Activated CD4-positive, alpha-beta memory T cell treated with anti-CD3 and anti-CD28 coated beads, Interleukin-2, amount 10 ng/mL, durations not matched to agents 7 days and 5 days (primary cell): ENCODE data around the gene SH2D2A. TPM values are rescaled to one million over a fixed set of nuclear protein-coding genes. Genes with fewer than 3 reads are reported as not detected.
A peak's percentile ranks its signal among the peaks of the same experiment; 100 is the strongest.

ENCODE experiments used
- CTCF ChIA-PET: fragments of 350-600 bp; sonication (Branson Sonifier 250); formaldehyde crosslinking; loops from one replicate; lab custom pipeline; 2021; ENCODE audit warnings: antibody characterized with exemption, inconsistent platforms; lab: Charles Lee
- POLR2A ChIA-PET: fragments of 350-600 bp; sonication (Branson Sonifier 250); formaldehyde crosslinking; loops from one replicate; lab custom pipeline; 2021; ENCODE audit warnings: antibody characterized with exemption; lab: Charles Lee
- DNase-seq: peaks from one replicate; pipeline ENCODE4 v3.0.0-alpha.2; 2020
- H3K27ac Mint-ChIP-seq: one replicate; pipeline ENCODE4 v1.8.0; 2021; ENCODE audit warnings: mild to moderate bottlenecking, mixed read lengths
- H3K27me3 Mint-ChIP-seq: one replicate; pipeline ENCODE4 v1.8.0; 2021; ENCODE audit warnings: mixed read lengths
- H3K36me3 Mint-ChIP-seq: one replicate; pipeline ENCODE4 v1.8.0; 2021; ENCODE audit warnings: low read depth, mixed read lengths
- H3K4me1 Mint-ChIP-seq: one replicate; pipeline ENCODE4 v1.8.0; 2021; ENCODE audit warnings: mixed read lengths
- H3K4me3 Mint-ChIP-seq: one replicate; pipeline ENCODE4 v1.8.0; 2021; ENCODE audit warnings: mild to moderate bottlenecking, mixed read lengths
- H3K9me3 Mint-ChIP-seq: one replicate; pipeline ENCODE4 v1.8.0; 2021; ENCODE audit warnings: mixed read lengths
- total RNA-seq, 2 experiments: library from RNA; stranded (reverse); gene quantifications; one replicate each; pipeline ENCODE4 v1.2.3, GENCODE V29; 2021

SH2D2A gene
- total RNA-seq, 2 experiments from 2014 or later = 192 to 193 TPM

DNA sequence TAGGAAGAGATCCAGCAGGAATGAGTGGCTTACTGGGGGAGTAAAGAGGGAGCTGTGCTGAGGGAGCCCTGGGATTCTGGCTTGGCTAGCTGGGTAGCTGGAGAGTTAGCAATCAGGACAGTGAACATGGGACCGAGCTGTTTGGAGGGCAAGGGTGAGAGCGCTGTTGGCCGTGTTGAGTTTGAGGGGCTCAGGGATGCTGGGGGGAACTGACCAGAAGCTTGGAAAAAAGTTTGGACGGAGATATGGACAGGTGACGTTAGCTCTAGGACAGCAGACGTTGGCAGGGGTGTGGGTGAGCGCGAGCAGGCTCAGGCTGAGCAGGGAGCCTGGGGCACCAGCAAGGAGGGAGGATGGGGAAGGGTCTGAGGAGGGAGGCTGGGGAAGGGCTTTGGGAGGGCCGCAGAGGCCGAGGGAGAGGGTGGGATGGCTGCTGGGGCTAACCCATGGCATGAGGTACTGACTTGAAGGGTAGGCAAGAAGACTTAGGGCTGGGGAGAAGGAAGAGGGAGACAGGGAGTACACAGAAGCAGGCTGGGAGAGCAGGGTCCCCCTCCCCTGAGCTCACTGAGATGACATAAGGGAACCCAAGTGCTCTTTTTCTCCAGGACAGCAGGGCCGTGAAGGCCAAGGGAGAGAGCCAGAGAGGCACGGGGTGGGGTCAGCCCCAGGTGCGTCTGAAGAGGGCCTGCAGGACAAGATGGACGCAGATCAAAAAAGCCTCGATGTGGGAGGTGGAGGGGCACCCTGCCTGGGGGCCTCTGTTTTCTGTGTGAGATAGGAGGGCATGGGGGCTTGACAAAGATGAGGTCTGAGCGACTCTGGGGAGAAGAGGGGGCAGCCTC lies 8.2 kb downstream of the SH2D2A start:
- ChIA-PET POLR2A (interaction anchor here (0.7 to 9.7 kb wide), 25 partner anchors 7 to 329 kb away, joined by 3 to 126 read pairs (median 4); partner anchors contain the start of genes ISG20L2, METTL25B, MRPL24 and NTRK1), CTCF (interaction anchor here (0.6 to 3.1 kb wide), 14 partner anchors 8 to 84 kb away, joined by 3 to 31 read pairs (median 4); partner anchors contain the start of genes HDGF, INSRR, MRPL24 and NTRK1)
- H3K4me1 Mint-ChIP-seq = peaks cover 92% of the 10 kb centered on the region
- no peak for DNase-seq
- H3K27ac Mint-ChIP-seq = peak overlapping the region; percentile 98
- H3K36me3 Mint-ChIP-seq = peaks cover 83% of the 10 kb centered on the region
- H3K4me3 Mint-ChIP-seq = peak overlapping the region; percentile 57
- H3K27me3 Mint-ChIP-seq = no peaks in the 10 kb centered on the region
- H3K9me3 Mint-ChIP-seq = no peaks in the 10 kb centered on the region

DNA sequence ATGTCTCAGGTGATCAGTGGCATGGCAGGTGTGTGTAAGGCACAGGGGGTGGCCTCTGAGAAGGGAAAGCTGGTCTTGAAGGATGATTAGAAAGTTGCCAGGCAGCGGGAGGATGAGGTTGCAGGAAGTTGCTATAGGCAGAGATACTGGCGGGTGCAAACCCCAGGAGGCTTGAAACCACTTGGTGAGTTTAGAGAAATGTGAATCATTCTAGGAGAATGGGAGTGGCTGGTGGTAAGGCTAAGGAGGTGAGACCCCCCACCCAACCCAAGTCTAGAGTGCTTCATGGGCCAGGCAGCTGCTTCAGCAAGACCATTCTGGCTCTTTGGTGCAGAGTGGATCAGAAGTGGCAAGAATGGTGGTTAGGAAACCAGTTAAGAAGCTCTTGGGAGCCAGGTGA lies 9.0 kb downstream of the SH2D2A start:
- Mint-ChIP-seq H3K27ac (peak overlapping the region; percentile 98), H3K27me3 (no peaks in the 10 kb centered on the region), H3K4me1 (peaks cover 91% of the 10 kb centered on the region), H3K36me3 (peaks cover 79% of the 10 kb centered on the region), H3K9me3 (no peaks in the 10 kb centered on the region), H3K4me3 (peak overlapping the region; percentile 57)
- peak; percentile 71 for DNase-seq
- ChIA-PET CTCF (interaction anchor here (0.8 to 3.1 kb wide), 14 partner anchors 9 to 118 kb away, joined by 3 to 31 read pairs (median 5); partner anchors contain the start of genes HDGF, INSRR, MRPL24 and NTRK1), POLR2A (interaction anchor here (0.7 to 9.7 kb wide), 24 partner anchors 8 to 330 kb away, joined by 3 to 126 read pairs (median 4); partner anchors contain the start of genes ISG20L2, METTL25B, MRPL24 and NTRK1)

DNA sequence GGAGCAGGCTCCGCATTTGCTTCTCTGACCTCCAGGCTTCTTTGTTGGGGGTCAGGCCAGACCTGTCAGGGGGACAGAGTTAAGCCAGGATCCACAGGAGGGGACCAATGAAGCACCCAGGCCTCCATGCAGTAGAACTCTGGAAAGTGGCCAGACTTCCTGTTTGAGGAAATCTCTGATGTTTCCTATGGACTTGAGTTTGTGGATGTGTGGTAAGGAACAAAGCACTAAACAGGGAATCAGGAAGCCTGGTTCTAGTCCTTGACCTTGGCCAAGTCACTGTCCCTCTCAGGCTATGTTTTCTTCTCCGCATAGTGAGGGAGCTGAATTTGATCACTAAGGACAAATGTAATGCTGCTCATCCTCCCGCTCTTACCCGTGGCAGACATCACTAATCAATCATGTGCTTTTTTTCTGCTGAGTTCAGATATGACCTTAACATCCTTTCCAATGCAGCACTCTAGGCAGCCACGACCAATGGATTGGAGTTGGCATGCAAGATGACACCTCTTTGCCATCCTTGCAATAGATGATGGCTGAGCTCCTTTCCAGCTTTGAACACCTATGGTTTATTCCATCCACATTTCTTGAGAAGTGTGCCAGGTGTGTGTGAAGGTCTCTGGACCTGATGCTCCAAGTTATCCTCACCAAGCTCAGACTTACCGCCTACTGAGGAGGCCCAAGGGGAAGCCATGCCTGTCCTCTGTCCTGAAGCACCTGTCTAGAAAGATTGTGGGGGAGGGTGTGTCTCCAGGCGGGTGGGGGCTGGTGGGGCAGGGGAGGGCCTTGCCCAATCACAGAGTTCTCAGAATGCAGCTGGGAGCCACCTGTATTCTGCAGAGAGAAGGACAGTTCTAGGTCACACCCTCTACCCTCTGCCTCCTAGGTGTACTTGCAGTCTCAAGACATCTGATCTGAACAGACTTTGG lies 9.9 kb downstream of the SH2D2A start:
- Mint-ChIP-seq H3K9me3 (no peaks in the 10 kb centered on the region), H3K27me3 (no peaks in the 10 kb centered on the region), H3K4me1 (peaks cover 91% of the 10 kb centered on the region), H3K27ac (peak overlapping the region; percentile 98), H3K36me3 (peaks cover 76% of the 10 kb centered on the region), H3K4me3 (no peak overlapping the region)
- ChIA-PET POLR2A (interaction anchor here (1.2 to 9.7 kb wide), 9 partner anchors 9 to 331 kb away, joined by 3 to 126 read pairs (median 5); partner anchors contain the start of genes ISG20L2, METTL25B, NTRK1 and SH2D2A), CTCF (interaction anchor here (1.2 to 3.1 kb wide), 10 partner anchors 9 to 117 kb away, joined by 3 to 31 read pairs (median 4); partner anchors contain the start of genes INSRR, MRPL24, NTRK1 and SH2D2A)
- DNase-seq = no peak

DNA sequence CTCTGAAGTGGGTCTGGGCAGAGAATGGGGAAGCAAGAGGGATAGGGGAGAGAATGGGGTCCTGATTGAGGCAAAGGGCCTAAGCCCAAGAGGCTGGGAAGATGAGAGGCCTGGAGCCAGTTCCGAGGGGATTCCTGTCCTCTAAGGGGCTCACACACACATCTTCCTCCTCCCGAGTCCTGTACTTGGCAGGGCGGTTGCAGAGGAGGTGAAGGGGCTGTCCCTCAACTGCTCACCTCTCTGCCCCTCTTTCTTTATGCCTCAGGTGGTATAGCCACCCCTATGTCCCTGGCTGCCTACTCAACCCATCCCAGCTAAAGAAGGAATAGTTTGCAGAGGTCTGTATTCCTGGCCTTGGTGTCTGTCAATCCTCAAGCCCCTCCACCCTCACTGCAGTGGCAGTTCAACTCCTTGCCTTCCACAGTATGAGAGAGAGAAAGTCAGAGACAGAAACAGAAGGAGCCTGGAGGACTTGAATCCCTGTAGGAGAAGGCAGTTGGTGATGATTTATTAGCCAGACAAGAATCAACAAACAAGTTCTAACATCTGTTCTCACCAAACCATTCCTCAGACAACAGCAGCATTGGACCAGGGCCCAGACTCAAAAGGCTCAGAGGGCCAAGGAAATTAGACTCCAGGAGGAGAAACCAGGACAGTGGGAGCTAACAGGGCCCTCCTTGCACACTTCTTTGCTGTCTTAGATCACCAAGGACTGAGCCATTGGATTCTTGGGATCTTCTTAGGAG lies 10.7 kb downstream of the SH2D2A start:
- POLR2A ChIA-PET = interaction anchor here (1.0 to 9.7 kb wide), 4 partner anchors 10 to 55 kb away, joined by 3 to 126 read pairs (median 28); partner anchors contain the start of genes HDGF, NTRK1 and SH2D2A
- Mint-ChIP-seq H3K4me3 (no peak overlapping the region), H3K4me1 (peaks cover 91% of the 10 kb centered on the region), H3K27ac (peak overlapping the region; percentile 98), H3K9me3 (no peaks in the 10 kb centered on the region), H3K36me3 (peaks cover 74% of the 10 kb centered on the region), H3K27me3 (no peaks in the 10 kb centered on the region)
- CTCF ChIA-PET = interaction anchor here (1.4 to 3.1 kb wide), 5 partner anchors 11 to 85 kb away, joined by 3 to 31 read pairs (median 8); partner anchors contain the start of genes INSRR, NTRK1 and SH2D2A
- DNase-seq = no peak

DNA sequence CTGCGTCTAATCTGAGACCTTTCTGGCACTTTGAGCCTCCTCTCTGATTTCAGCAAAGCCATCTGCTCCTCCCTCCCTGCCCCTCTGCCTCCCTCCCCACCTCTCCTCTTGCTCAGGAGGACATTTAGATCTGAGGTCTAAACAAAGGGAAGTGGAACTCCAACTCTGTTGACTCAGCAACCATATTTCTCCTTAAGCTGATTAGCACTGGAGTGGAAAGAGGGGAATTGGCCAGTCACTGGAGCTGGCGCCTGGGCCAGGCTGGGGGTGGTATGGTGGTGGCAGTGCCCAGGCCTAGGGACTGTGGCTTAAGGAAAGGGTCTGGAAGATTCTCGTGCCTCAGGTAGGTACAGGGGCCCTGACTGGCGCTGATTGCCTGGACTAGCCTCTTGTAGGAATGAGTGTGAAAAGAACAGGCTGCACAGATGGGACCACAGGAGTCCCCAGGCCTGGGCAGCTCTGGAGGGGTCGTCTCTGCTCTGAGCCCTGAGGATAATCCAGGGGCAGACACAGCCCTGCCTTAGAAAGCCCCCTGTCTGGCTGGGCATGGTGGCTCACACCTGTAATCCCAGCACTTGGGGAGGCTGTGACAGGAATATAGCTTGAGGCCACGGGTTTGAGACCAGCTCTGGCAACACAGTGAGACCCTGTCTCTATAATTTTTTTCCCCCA lies 11.9 kb downstream of the SH2D2A start:
- Mint-ChIP-seq H3K4me3 (no peak overlapping the region), H3K4me1 (peaks cover 87% of the 10 kb centered on the region), H3K27me3 (no peaks in the 10 kb centered on the region), H3K36me3 (peaks cover 75% of the 10 kb centered on the region), H3K27ac (peak overlapping the region; percentile 61), H3K9me3 (no peaks in the 10 kb centered on the region)
- POLR2A ChIA-PET = interaction anchor here (0.6 to 9.7 kb wide), 8 partner anchors 11 to 79 kb away, joined by 3 to 126 read pairs (median 4); partner anchors contain the start of genes HDGF, NTRK1 and SH2D2A
- DNase-seq = no peak
- CTCF ChIA-PET = interaction anchor here (1.9 to 2.0 kb wide), 2 partner anchors 9 to 55 kb away, joined by 5 to 10 read pairs; no protein-coding TSS in a partner anchor

DNA sequence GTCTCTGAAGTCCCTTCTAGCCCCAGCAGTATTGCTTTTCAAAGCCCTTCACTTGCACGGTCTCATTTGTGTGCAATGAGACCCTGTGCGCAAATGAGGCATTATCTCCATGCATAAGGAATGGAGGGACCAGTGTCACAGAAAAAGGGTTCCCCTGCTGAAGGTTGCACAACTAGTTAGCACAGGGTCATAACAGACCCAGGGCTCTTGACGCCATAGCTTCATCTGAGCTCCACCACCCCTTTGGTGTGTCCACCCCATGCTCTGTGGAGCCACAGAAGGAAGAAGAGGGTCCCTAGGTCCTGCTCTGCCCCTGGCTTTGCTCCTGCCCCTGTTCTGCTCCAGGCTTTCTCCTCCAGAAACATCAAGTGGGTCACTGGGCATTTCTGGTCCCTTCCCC lies 12.6 kb downstream of the SH2D2A start:
- ChIA-PET POLR2A (interaction anchor here (1.4 to 9.7 kb wide), 4 partner anchors 12 to 78 kb away, joined by 4 to 126 read pairs (median 28); partner anchors contain the start of genes NTRK1 and SH2D2A), CTCF (interaction anchor here (1.9 to 2.0 kb wide), 2 partner anchors 10 to 56 kb away, joined by 5 to 10 read pairs; no protein-coding TSS in a partner anchor)
- Mint-ChIP-seq H3K9me3 (no peaks in the 10 kb centered on the region), H3K4me3 (no peak overlapping the region), H3K36me3 (peaks cover 74% of the 10 kb centered on the region), H3K27ac (peak overlapping the region; percentile 61), H3K4me1 (peaks cover 82% of the 10 kb centered on the region), H3K27me3 (no peaks in the 10 kb centered on the region)
- DNase-seq = no peak

DNA sequence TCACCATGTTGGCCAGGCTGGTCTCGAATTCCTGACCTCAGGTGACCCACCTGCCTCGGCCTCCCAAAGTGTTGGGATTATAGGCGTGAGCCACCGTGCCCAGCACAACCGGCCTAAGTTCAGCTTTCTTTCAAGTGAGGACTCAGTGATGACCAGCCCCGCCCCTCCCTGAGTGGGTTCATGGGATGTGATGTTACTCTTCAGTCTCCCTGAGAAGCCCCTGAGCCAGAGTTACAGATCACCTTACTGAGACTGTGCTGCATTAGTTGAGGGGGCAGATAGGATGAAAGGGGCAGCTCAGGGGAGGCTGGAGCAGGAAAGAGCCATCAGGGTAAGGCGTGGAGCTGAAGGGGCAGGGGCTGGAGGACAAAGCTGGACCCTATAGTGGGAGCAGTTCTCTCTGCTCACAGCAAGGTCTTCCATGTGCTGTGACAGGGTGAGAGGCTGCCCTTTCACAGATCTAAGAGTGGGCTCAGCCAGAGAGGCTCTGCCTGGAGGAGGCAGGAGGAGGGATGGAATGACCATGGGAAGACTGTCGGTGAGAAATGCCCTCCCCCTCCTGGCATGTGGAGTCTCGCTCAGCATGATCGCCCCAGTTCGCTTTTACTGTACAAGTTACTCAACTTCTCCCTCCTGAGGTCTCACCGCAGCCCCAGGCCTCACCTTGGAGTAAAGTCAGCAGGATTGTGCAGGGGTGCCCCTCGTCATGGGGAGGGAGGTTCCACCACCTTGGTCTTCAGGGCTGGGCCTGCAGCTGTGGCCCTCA lies 13.4 kb downstream of the SH2D2A start:
- Mint-ChIP-seq H3K27me3 (no peaks in the 10 kb centered on the region), H3K36me3 (peaks cover 69% of the 10 kb centered on the region), H3K27ac (peak overlapping the region; percentile 83), H3K4me3 (no peak overlapping the region), H3K4me1 (peaks cover 75% of the 10 kb centered on the region), H3K9me3 (no peaks in the 10 kb centered on the region)
- ChIA-PET POLR2A (interaction anchor here (0.8 to 9.7 kb wide), 12 partner anchors 10 to 60 kb away, joined by 3 to 126 read pairs (median 4); partner anchors contain the start of genes NTRK1 and SH2D2A), CTCF (interaction anchor here (1.1 to 13.6 kb wide), 3 partner anchors 11 to 89 kb away, joined by 5 to 238 read pairs (median 5); partner anchors contain the start of genes INSRR and NTRK1)
- no peak for DNase-seq

DNA sequence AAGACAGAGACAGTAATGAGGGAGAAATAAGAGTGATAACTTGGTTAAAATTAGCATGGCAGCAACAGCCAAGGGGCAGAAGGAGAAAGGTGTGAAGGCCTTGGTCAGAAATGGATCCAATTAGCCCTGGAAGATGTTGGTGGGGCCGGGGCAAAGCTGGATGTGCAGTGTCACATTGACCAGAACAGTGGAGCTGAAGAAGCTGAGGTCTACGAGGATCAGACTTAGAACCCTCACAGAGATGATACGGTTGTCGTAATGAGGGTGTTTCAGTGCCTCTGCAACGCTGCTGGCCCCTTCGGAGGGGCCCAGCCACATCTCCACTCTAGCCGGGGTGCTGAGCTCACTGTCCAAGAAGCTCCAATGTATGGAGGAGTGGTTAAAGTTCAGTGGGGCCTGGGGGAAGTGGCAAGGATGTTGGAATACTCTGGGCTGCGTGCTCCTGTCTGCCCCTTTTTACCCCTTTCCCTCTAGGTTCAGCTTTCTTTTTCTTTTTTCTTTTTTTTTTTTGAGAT lies 14.2 kb downstream of the SH2D2A start:
- no peaks in the 10 kb centered on the region for H3K27me3 Mint-ChIP-seq
- DNase-seq = no peak
- H3K36me3 Mint-ChIP-seq = peaks cover 69% of the 10 kb centered on the region
- ChIA-PET POLR2A (interaction anchor here (0.8 to 9.7 kb wide), 13 partner anchors 9 to 61 kb away, joined by 3 to 126 read pairs (median 4); partner anchors contain the start of genes HDGF, NTRK1, PRCC and SH2D2A), CTCF (interaction anchor here (1.1 to 13.6 kb wide), 5 partner anchors 11 to 90 kb away, joined by 5 to 238 read pairs (median 5); partner anchors contain the start of genes INSRR and NTRK1)
- H3K9me3 Mint-ChIP-seq = no peaks in the 10 kb centered on the region
- no peak overlapping the region for H3K4me3 Mint-ChIP-seq
- peak overlapping the region; percentile 83 for H3K27ac Mint-ChIP-seq
- H3K4me1 Mint-ChIP-seq = peaks cover 67% of the 10 kb centered on the region

DNA sequence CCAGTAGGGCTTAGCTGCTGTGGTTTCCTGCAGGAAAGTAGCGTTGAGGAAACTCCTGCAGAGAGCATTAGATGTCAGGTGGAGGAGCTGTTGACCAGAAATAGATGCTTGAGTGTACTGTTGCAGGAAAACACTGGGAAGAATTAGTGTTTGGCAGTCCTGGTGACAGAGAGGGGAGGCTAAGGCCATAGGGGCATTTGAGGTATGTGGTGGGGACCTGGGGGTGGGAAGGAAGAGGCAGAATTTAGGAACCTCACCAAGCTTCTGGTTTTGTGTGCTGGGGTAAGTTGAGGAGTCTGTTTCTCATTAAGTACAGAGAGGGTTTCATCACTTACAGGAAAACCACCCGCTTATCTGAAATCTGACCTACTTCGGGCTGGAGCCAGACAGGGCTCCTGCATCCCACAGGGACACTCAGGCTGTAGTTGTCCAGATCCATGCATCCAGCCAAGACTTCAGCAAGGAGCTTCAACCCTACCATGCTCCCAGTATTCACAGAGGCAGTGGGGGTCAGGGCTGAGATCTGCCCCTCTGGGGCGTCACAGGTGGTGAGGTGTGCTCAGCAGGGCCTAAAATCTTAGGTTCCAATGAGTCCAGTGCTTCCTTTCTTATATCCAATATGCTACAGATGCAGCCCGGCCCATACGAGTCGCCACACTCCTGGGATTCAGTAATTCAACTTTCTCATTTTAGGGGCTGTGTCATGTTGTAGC lies 15.1 kb downstream of the SH2D2A start:
- H3K4me1 Mint-ChIP-seq = peaks cover 59% of the 10 kb centered on the region
- DNase-seq = no peak
- peak overlapping the region; percentile 83 for H3K27ac Mint-ChIP-seq
- ChIA-PET POLR2A (interaction anchor here (0.7 to 9.7 kb wide), 21 partner anchors 9 to 112 kb away, joined by 3 to 126 read pairs (median 4); partner anchors contain the start of genes HDGF, INSRR, METTL25B and NTRK1), CTCF (interaction anchor here (0.8 to 13.6 kb wide), 10 partner anchors 11 to 126 kb away, joined by 3 to 238 read pairs (median 4); partner anchors contain the start of genes INSRR, NTRK1 and PEAR1)
- no peaks in the 10 kb centered on the region for H3K9me3 Mint-ChIP-seq
- H3K4me3 Mint-ChIP-seq = no peak overlapping the region
- H3K36me3 Mint-ChIP-seq = peaks cover 67% of the 10 kb centered on the region
- H3K27me3 Mint-ChIP-seq = no peaks in the 10 kb centered on the region
